Fibroblast of lung (primary cell): ENCODE results near the gene ADAMTSL1.

Experiments used
- CTCF ChIP-seq, 2 donors: IDR thresholded peaks in 1 of 2; conservative IDR thresholded peaks in 1 of 2; 1 replicate in 1 of 2; 2 replicates in 1 of 2; pipeline ENCODE4 v1.5.1; 2011 to 2012; ENCODE audit warnings: low read length in 2 of 2, control low read depth in 1 of 2, inconsistent platforms in 1 of 2, low read depth in 1 of 2, mild to moderate bottlenecking in 1 of 2
- EZH2 ChIP-seq: IDR thresholded peaks from 2 replicates; pipeline ENCODE4 v1.5.1; 2012; ENCODE audit warnings: low read length, control low read depth, mild to moderate bottlenecking; ENCODE audit errors: missing control alignments

GRCh38 chr9:18605766-18606180 is 131.8 kb downstream of the ADAMTSL1 start:
- no peak for TF ChIP-seq CTCF (conservative IDR thresholded peaks at IDR 0.05 in 1 of 2, IDR thresholded peaks at IDR 0.05 in 1 of 2; ENCODE audit: low read depth in 1 of 2, low read length in 2 of 2)
- TF ChIP-seq EZH2 = no peak
